Nephron (organoid): ENCODE results near the gene ZKSCAN2.
A peak's percentile ranks its signal among the peaks of the same experiment; 100 is the strongest.

Experiments used
- H3K27ac Mint-ChIP-seq, 3 experiments: 2 replicates each; pipeline ENCODE4 v1.8.0; 2020; ENCODE audit warnings: mixed read lengths in 3 of 3, mild to moderate bottlenecking in 2 of 3, moderate library complexity in 1 of 3
- H3K27me3 Mint-ChIP-seq: 2 replicates; pipeline ENCODE4 v1.8.0; 2021; ENCODE audit warnings: low read depth, mild to moderate bottlenecking, moderate library complexity, mixed read lengths
- H3K36me3 Mint-ChIP-seq: 2 replicates; pipeline ENCODE4 v1.8.0; 2020; ENCODE audit warnings: low read depth, mixed read lengths
- H3K4me1 Mint-ChIP-seq: 2 replicates; pipeline ENCODE4 v1.8.0; 2020; ENCODE audit warnings: mixed read lengths
- H3K4me3 Mint-ChIP-seq, 3 experiments: 2 replicates each; pipeline ENCODE4 v1.8.0; 2020; ENCODE audit warnings: mild to moderate bottlenecking in 3 of 3, mixed read lengths in 3 of 3, moderate library complexity in 2 of 3
- H3K9me3 Mint-ChIP-seq: 2 replicates; pipeline ENCODE4 v1.8.0; 2020; ENCODE audit warnings: mixed read lengths
- CTCF ChIP-seq, 3 experiments: fragments of 200-600 bp; sonication (generic); IDR thresholded peaks; one replicate each; pipeline ENCODE4 v1.5.0; 2021; ENCODE audit warnings: antibody characterized with exemption in 3 of 3; ENCODE audit not compliant: unreplicated experiment in 3 of 3

ZKSCAN2 gene

GRCh38 chr16:25210758-25211157 is 46.9 kb downstream of the ZKSCAN2 start:
- H3K27me3 Mint-ChIP-seq, result peaks cover 11% of the 10 kb centered on the region
- H3K4me1 Mint-ChIP-seq, result no peaks in the 10 kb centered on the region
- H3K9me3 Mint-ChIP-seq, result no peaks in the 10 kb centered on the region
- TF ChIP-seq CTCF (IDR thresholded peaks at IDR 0.05; ENCODE audit: unreplicated experiment in 3 of 3), result no peak
- H3K4me3 Mint-ChIP-seq, result no peak overlapping the region
- H3K36me3 Mint-ChIP-seq, result no peaks in the 10 kb centered on the region
- no peak overlapping the region for H3K27ac Mint-ChIP-seq

DNA sequence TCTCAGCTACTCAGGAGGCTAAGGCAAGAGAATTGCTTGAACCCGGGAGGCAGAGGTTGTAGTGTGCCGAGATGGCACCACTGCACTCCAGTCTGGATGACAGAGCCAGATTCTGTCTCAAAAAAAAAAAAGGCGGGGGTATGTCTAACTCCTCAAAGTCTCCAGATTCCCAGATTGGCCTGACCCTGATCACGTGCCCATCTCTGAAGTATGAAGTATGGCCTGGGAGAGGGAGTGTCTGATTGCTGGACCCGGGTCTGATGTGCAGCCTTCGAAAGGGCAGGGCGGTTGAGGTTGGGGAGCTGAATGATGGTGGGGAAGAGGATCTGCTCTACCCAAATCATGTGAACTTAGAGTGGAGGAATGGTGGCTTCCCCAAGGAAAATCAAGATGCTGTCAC is 58.2 kb downstream of the ZKSCAN2 start:
- Mint-ChIP-seq H3K27ac (no peak overlapping the region), H3K4me3 (no peak overlapping the region), H3K9me3 (no peaks in the 10 kb centered on the region), H3K4me1 (no peaks in the 10 kb centered on the region), H3K27me3 (no peaks in the 10 kb centered on the region), H3K36me3 (no peaks in the 10 kb centered on the region)
- TF ChIP-seq CTCF (IDR thresholded peaks at IDR 0.05; ENCODE audit: unreplicated experiment in 3 of 3), result no peak

- Mint-ChIP-seq H3K4me3 (no peak overlapping the region), H3K9me3 (no peaks in the 10 kb centered on the region), H3K36me3 (no peaks in the 10 kb centered on the region), H3K4me1 (no peaks in the 10 kb centered on the region), H3K27ac (no peak overlapping the region), H3K27me3 (no peaks in the 10 kb centered on the region)
- no peak for TF ChIP-seq CTCF (IDR thresholded peaks at IDR 0.05; ENCODE audit: unreplicated experiment in 3 of 3)
Measured at GRCh38 chr16:25198021-25198420, 59.6 kb downstream of the ZKSCAN2 start.

DNA sequence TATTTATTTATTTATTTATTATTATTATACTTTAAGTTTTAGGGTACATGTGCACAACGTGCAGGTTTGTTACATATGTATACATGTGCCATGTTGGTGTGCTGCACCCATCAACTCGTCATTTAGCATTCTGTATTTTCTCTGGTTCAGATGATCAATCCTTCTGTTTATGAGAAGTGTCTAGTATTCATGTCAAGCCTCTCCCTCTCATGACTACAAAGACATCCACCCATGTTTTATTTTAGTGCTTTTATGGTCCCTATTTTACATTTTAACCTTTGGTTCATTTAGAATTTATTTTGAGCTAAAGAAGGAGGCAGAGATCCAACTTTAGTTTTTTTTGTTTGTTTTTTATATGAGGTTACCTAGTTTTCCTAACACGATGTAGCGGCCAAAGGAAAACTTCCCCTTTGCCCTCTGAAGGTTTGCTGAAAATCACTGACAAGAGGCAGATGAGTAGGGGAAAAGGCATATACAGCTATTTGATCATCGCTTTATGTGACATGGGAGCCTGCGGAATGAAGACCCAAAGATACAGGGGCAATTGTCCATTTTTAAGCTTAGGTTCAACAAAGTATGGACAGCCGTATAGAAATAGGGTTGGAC is 63.3 kb downstream of the ZKSCAN2 start:
- Mint-ChIP-seq H3K9me3 (no peaks in the 10 kb centered on the region), H3K4me3 (no peak overlapping the region), H3K27ac (peak overlapping the region in 1 of 3 experiments; percentile 28), H3K27me3 (no peaks in the 10 kb centered on the region), H3K4me1 (peaks cover 12% of the 10 kb centered on the region), H3K36me3 (no peaks in the 10 kb centered on the region)
- no peak for TF ChIP-seq CTCF (IDR thresholded peaks at IDR 0.05; ENCODE audit: unreplicated experiment in 3 of 3)

DNA sequence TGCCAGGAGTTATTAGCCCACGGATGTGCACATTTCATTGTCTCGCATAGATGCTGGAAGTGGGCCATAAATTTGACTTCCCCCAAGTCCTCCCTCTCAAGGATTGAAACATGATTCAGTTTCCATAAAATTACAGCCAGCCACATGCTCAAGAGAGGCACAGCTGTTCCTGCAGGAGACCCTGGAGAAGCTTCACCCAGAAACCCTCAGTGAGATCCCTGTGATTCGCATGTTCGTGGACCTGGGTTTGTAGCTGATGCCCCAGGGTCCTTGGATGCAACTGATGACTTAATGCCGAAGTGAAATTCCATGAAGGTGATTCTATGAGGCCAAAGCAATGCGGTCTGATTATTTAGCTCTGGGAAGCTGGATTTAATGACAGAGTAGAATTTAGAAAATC is 65.5 kb downstream of the ZKSCAN2 start:
- Mint-ChIP-seq H3K27ac (peak overlapping the region in 1 of 3 experiments; percentile 72), H3K27me3 (no peaks in the 10 kb centered on the region), H3K9me3 (no peaks in the 10 kb centered on the region), H3K4me1 (peaks cover 12% of the 10 kb centered on the region), H3K4me3 (no peak overlapping the region), H3K36me3 (no peaks in the 10 kb centered on the region)
- no peak for TF ChIP-seq CTCF (IDR thresholded peaks at IDR 0.05; ENCODE audit: unreplicated experiment in 3 of 3)

DNA sequence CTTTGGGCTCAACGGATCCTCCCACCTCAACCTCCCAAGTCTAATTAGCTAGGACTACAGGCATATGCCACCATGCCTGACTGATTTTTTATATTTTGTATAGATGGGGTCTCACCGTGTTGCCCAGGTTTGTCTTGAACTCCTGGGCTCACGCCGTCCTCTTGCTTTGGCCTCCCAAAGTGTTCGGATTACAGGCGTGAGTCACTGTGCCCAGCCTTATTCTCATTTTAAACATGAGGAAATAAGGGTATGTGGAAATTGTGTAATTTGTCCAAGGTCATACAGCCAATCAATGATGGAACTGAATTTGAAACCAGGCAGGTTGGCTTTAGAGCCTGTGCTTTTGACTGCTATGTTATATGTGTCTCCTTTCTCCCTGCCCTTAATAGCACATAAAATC is 68.3 kb downstream of the ZKSCAN2 start:
- Mint-ChIP-seq H3K9me3 (no peaks in the 10 kb centered on the region), H3K4me3 (no peak overlapping the region), H3K27ac (no peak overlapping the region), H3K27me3 (no peaks in the 10 kb centered on the region), H3K4me1 (peaks cover 12% of the 10 kb centered on the region), H3K36me3 (no peaks in the 10 kb centered on the region)
- no peak for TF ChIP-seq CTCF (IDR thresholded peaks at IDR 0.05; ENCODE audit: unreplicated experiment in 3 of 3)
